Dermis microvascular lymphatic vessel endothelial cell (primary cell): Measurements from ENCODE around the gene ZNF138. TPM values are rescaled to one million over a fixed set of nuclear protein-coding genes. Genes with fewer than 3 reads are reported as not detected.

Experiments used
- DNase-seq, 2 donors: peaks; one replicate each; pipeline versions ENCODE4 v3.0.0 to v3.0.0-alpha.2; 2010; ENCODE audit warnings: low read depth in 2 of 2
- total RNA-seq: library from RNA; depleted of rRNA; stranded (reverse); fragments of >200 nt; gene quantifications from 2 replicates; pipeline ENCODE4 v1.2.1, GENCODE V29; 2014

The ZNF138 gene
- total RNA-seq, 1 donor from 2014 or later = 2.1 TPM

DNA sequence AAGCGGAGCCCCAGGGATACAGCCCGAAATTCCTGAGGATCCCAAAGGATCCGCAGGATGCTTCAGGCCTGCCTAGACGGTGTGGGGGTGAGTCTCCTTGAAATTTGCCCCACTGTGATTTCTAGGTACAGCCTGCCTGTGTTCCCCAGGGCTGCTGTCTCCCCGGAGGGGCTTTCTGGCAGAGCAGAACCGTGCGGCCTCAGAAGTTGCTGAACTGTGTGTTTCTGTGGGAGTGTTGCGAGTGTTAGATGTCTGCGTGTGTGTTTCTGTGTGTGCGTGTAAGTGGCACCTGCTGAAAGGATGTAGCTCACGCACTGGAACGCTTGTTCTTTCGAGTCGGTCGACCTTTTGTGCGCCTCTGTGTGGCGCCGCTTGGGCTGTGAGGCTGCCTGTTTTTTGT is 81.0 kb downstream of the ZNF138 start:
- no peak for DNase-seq

DNA sequence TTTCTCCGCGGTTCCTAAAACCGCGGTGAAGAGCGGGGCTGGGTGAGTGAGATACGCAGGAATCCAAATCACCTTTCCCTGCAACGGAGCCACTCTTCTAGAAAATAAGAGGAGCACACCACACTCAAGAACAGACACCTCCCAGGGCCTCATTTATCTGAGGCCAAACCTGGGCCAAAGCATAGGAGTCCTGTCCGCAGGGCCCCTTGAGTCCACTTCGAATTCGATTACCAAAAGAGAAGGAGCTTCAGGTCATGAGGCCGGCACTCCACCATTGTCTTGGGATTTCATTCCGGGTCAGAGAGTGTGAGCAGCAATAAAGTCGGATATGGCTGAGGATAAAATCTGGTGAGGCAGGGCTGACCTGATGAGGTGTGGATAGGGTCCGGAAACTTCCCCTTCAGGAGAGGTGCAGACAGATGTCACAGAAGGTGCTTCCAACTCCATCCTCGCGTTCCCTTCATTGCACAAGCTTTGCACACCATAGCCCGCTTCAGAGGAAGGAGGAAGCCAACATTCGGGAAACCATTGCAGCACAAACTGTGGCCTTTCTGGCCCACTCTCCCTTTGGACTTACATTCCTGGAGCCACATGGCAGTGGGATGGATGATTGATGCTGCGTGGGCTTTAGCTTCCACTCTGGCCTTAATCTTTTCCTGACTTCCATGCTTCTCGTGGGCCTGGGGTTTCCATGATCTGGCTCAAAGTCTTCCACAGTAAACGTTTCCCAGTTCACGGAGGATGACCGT is 81.6 kb downstream of the ZNF138 start:
- no peak for DNase-seq

DNA sequence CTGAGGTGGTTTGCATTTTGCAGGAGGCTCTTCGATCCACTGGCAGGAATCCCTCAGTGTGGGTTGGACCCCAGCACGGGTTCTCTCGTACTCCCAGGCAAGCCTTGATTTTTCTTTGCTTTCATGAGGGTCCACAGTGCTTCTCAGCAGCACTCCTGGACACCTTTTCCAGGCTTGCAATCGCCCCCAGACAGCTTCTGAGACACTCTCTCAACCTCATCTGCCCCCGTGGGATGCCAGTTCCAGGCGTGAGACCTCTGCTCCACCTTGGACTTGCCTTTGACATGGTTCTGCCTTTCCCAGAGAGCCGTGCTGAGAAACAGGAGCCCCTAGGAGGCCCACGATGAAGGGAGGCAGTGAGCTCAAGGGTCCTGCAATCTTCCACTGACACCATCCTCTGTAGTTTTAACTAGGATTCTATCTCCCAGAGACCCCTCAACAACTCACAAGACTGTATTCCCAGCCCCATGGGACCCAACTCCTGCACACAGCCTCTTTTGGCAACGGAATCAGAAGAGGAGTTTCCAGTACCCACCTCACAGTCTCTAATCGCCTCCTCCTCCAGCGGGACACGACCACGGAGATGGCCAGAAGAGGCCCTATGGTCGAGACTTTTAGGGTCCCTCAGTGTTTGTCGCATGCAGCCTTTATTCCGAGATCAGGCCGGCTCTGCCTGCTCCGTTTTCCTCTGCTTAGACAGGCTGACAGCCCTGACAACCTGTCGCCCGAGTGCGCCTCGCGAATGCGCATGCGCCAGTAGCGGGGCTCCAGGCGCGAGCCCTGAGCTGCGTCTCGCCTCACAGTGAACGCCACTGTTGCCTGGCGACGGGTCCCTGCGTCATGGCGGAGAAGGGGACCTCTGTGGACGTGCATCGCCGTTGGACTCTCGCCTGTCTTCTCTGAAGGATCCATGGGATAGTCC is 82.8 kb downstream of the ZNF138 start:
- peak in 1 of 2 donors; percentile 31 for DNase-seq

DNA sequence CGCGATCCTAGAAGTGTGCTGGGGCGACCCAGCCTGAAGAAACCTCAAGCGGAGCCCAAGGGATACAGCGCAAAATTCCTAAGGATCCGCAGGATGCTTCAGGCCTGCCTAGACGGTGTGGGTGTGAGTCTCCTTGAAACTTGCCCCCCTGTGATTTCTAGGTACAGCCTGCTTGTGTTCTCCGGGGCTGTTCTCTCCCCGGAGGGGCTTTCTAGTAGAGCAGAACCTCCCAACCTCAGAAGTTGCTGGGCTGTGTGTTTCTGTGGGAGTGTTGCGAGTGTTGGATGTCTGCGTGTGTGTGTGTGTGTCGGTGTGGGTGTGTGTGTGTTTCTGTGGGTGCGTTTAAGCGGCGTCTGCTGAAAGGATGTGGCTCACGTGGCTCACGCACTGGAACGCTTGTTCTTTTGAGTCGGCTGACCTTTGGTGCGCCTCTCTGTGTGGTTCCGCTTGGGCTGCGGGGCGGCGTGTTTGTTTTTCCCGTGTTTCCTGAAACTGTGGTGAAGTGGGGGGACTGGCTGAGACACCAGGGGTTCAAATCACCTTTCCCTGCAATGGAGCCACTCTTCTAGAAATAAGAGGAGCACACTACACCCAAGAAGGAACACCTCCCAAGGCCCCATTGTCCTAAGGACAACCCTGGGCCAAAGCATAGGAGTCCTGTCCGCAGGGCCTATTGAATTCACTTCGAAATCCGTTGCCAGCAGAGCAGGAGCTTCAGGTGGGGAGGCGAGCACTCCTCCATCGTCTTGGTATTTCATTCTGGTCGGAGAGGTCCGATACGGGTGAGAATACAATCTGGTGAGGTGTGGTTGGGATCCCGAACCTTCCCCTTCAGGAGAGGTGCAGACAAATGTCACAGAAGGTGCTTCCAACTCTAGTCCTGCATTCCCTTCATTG is 83.7 kb downstream of the ZNF138 start:
- DNase-seq = no peak

DNA sequence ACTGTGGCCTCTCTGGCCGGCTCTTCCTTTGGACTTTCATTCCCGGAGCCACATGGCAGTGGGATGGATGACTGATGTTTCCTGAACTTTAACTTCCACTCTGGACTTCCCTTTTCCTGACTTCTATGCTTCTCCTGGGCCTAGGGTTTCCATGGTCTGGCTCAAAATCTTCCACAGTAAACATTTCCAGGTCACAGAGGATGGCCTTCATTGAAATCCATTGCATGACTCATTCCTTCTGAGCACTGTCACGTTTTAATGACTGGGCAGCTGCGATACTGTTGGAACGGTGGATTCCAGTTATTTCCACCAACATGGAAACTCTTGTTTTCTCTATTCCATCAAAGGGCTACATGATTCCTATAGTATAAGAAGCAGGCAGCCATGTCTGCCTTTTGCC is 84.5 kb downstream of the ZNF138 start:
- DNase-seq = peak; percentile 92 to 95

DNA sequence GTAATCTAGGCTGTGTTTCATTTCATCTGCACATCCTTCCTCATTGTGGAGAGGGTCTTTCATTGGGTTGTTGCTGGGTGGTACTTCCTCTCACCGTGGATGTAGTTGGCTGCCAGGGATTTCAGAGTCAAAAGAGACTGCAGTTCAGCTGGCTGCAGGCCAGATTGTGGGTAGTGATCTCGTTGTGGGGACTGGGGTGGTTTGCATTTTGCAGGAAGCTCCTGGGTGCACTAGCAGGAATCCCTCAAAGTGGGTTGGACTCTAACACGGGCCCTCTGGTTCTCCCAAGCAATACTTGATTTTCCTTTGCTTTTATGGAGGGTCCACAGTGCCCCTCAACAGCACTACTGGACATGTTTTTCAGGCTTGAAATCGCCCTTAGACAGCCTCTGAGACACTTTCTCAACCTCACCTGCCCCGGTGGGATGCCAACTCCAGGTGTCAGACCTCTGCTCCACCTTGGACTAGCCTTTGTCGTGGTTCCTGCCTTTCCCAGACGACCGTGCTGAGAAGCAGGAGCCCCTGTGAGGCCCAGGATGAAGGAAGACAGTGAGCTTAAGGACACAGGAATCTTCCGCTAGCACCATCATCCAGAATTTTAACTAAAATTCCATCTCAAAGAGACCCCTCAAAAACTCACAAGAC is 85.0 kb downstream of the ZNF138 start:
- no peak for DNase-seq

DNA sequence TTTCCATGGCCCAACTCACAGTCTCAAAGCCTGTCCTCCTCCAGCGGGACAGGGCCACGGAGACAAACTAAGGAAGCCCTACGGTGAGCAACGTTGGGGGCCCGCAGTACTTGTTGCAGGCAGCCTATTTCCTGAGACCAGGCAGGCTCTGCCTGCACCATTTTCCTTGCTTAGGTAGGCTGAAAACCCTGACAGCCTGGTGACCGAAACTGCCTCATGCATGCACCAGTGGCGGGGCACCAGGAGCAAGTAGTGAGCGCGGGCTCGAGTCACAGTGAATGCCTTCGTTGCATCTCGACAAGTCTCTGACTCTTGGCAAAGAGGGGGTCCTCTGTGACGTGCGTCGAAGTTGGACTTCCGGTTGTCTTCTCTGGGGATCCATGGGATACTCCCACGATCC is 85.6 kb downstream of the ZNF138 start:
- DNase-seq = no peak

DNA sequence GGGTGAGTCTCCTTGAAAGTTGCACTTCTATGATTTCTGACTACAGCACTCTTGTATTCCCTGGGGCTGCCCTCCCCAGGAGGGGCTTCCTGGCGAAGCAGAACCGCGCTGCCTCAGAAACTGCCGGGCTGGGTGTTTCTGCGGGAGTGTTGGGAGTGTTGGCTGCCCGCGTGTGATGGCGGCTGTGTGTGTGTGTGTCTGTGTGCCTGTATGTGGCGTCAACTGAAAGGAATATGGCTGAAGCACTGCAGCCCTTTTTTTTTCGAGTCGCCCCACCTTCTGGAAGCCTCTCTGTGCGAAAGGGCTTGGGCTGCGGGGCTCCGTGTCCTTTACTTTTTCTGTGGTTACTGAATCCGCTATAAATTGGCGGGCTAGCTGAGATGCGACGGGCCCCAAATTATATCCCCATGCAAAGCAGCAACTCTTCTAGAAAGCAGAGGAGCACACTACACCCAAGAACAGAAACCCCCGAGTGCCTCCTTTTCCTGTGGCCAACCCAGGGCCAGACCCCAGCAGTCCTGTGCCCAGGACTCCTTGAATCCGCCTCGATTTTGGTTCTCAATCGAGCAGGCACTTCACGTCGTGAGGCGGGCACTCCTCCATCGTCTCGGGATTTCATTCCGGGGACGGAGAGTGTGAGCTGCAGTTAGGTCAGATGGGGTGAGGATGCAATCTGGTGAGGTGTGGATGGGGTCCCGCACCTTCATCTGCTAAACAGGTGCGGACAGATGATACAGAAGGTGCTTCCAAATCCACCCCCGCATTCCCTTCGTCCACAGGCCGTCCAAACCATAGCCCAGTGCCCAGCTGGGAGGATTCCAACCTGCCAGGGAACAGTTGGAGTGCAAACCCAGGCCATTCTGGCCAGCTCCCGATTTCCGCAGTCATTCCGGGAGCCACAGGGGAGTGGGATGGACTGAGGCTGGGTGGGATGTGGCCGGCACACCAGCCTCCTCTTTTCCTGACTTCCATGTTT is 86.4 kb downstream of the ZNF138 start:
- DNase-seq = no peak

DNA sequence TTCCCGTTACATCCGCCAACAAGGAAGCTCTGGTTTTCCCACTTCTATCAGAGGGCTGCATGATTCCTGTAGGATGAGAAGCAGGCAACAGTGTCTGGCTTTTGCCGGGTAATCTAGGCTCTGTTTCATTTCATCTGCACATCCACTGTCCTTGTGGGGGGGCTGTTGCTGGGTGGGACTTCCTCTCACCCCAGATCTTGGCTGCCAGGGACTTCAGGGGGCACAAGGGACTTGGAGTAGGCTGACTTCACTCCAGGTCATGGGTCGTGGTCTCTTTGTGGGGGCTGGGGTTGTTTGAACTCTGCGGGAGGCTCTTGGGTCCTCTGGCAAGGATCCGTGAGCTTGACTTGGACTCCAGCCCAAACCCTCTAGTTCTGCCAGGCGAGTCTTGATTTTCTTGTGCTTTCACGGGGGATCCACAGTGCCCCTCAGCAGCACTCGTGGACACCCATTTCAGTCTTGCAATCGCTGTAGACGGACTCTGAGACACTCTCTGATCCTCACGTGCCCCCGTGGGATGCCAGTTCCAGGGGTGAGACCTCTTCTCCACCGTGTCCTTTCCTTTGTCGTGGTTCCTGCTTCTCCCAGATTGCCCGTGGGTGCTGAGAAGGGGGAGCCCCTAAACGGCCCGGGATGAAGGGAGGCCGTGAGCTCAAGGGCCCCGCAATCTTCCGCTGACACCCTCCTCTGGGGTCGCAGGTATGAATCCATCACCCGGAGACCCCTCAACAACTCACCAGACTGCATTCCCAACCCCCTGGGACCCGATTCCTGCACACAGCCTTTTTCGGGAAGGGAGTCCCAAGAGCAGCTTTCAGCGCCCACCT is 87.4 kb downstream of the ZNF138 start:
- no peak for DNase-seq

DNA sequence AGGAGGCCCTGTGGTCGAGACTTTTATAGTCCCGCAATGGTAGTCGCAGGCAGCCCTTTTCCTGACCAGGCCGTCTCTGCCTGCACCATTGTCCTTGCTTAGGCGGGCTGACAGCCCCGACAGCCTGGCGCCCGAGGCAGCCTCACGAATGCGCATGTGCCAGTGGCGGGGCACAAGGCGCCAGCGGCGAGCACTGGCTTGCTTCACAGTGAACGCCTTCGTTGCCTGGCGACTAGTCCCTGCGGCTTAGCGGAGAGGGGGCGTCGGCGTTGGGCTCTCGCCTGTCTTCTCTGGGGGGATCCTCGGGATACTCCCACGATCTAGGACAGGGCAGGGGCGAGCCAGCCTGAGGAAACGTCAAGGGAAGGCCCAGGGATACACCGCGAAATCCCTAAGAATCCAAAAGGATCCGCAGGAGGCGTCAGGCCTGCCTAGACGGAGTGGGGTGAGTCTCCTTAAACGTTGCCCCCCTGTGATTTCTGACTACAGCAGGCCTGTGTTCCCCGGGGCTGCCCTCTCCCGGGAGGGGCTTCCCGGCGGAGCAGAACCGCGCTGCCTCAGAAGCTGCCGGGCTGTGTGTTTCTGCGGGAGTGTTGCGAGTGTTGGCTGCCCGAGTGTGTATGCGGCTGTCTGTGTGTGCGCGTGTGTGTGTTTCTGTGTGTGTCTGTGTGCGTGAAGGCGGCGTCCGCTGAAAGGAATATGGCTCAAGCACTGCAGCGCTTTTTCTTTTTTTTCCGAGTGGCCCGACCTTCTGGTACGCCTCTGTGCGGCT is 88.3 kb downstream of the ZNF138 start:
- peak; percentile 37 to 61 for DNase-seq

Other genes with a start within 250 kb of the ZNF138 start
- gene ZNF680, start 231.4 kb upstream of the ZNF138 start, total RNA-seq = 6.4 and 9.5 TPM in 2 replicates
- 1.3 and 2.4 TPM in 2 replicates for gene ZNF107, start 128.3 kb upstream of the ZNF138 start, total RNA-seq
- gene ZNF273, start 108.8 kb downstream of the ZNF138 start, total RNA-seq = 4.2 and 7.1 TPM in 2 replicates
- gene ZNF117, start 196.6 kb downstream of the ZNF138 start, total RNA-seq = 1.2 and 2.4 TPM in 2 replicates
- gene ERV3-1, start 212.3 kb downstream of the ZNF138 start, total RNA-seq = 2.3 and 4.6 TPM in 2 replicates